ENCODE measurements around the gene WDR81. TPM values are rescaled to one million over a fixed set of nuclear protein-coding genes. Genes with fewer than 3 reads are reported as not detected.

The WDR81 gene
- polyA plus RNA-seq, 2 of the 4 experiments (the other 2 are of a cell fraction), result 4.9 to 26.8 TPM

GRCh38 chr17:1693339-1693738, 31.2 kb upstream of the WDR81 start:
- ChIA-PET POLR2A (no interaction called here), CTCF (interaction anchor here (0.6 to 1.5 kb wide), 2 partner anchors 24 to 653 kb away, joined by 4 to 8 read pairs; no protein-coding TSS in a partner anchor)
- no peak for TF ChIP-seq RCOR1 (IDR thresholded peaks at IDR 0.05; ENCODE audit: low read depth, low read length)
- no peak for TF ChIP-seq BCL3 (IDR thresholded peaks at IDR 0.05)
- TF ChIP-seq MAZ (IDR thresholded peaks at IDR 0.05; ENCODE audit: borderline replicate concordance, low read depth, low read length), result no peak
- no peak for TF ChIP-seq NFE2L2 (conservative IDR thresholded peaks at IDR 0.05; ENCODE audit: low read length)
- TF ChIP-seq SREBF2 (IDR thresholded peaks at IDR 0.05), result no peak
- TF ChIP-seq ZSCAN20 (CRISPR knock-in tag; IDR thresholded peaks at IDR 0.05), result no peak
- no peak for TF ChIP-seq MAX (IDR thresholded peaks at IDR 0.05)
- TF ChIP-seq HDAC2 (IDR thresholded peaks at IDR 0.05), result no peak
- no peak for TF ChIP-seq POLR2A (IDR thresholded peaks at IDR 0.05; ENCODE audit: low read length)
- TF ChIP-seq ELK1 (IDR thresholded peaks at IDR 0.05; ENCODE audit: low read depth, low read length), result no peak
- no peak for TF ChIP-seq HES2 (IDR thresholded peaks at IDR 0.05)
- TF ChIP-seq ESRRA (IDR thresholded peaks at IDR 0.05; ENCODE audit: borderline replicate concordance, low read length), result no peak
- TF ChIP-seq KDM5A (IDR thresholded peaks at IDR 0.05), result no peak
- no peak for TF ChIP-seq CEBPB (IDR thresholded peaks at IDR 0.05)
- no peak for TF ChIP-seq CBX2 (IDR thresholded peaks at IDR 0.05; ENCODE audit: borderline replicate concordance, low read depth)
- no peak for TF ChIP-seq TP53 (CRISPR knock-in tag; IDR thresholded peaks at IDR 0.05)
- no peak for TF ChIP-seq JUNB (IDR thresholded peaks at IDR 0.05)
- TF ChIP-seq POLR2AphosphoS2 (conservative IDR thresholded peaks at IDR 0.05; ENCODE audit: low read length), result no peak
- no peak for TF ChIP-seq MAFK (IDR thresholded peaks at IDR 0.05; ENCODE audit: partially characterized antibody)

GRCh38 chr17:1695365-1695764, 29.1 kb upstream of the WDR81 start:
- POLR2A ChIA-PET, result interaction anchor here (0.6 kb wide), 1 partner anchor 12 kb away, joined by 6 read pairs; no protein-coding TSS in a partner anchor
- H3K4me2 ChIP-seq, result no peak overlapping the region
- H3K27ac ChIP-seq, result no peak overlapping the region
- TF ChIP-seq EHMT2 (IDR thresholded peaks at IDR 0.05; ENCODE audit: low read depth) (no peak), CTCF (IDR thresholded peaks at IDR 0.05) (no peak)
- ATAC-seq (no peak), FAIRE-seq (no peak), DNase-seq (ENCODE audit: low read depth in 1 of 2, low spot score in 1 of 2) (no peak)
- no peaks in the 10 kb centered on the region for H3K9me3 ChIP-seq
- H3K4me1 ChIP-seq, result 0 out of 3 replicates have a peak, but pooled peaks cover 5% of the 10 kb centered on the region
- CTCF ChIA-PET, result interaction anchor here (0.7 to 1.7 kb wide), 3 partner anchors 12 to 47 kb away, joined by 4 to 5 read pairs (median 5); no protein-coding TSS in a partner anchor
- 80% methylated on average over 8 of the region's 8 CpGs for WGBS (ENCODE audit: missing lambda C conversion rate)
- H3K4me3 ChIP-seq, result no peak overlapping the region

More at GRCh38 chr17:1693339-1693738, 31.2 kb upstream of the WDR81 start:
- Histone ChIP-seq H3K27ac (no peak overlapping the region), H3K4me3 (no peak overlapping the region), H3K4me2 (no peak overlapping the region), H3K9me3 (no peaks in the 10 kb centered on the region), H3K4me1 (0 out of 3 replicates have a peak, but pooled peaks cover 5% of the 10 kb centered on the region)
- DNase-seq (ENCODE audit: low read depth in 1 of 2, low spot score in 1 of 2), result no peak
- FAIRE-seq, result no peak
- ATAC-seq, result no peak
- 71% methylated on average over 7 of the region's 7 CpGs for WGBS (ENCODE audit: missing lambda C conversion rate)

Data from A549 (cell line).